HG02973 (cell line): ENCODE data around the gene SMOC2.

Source experiments
- ATAC-seq: cut with Tn5 transposase; IDR thresholded peaks from one replicate; pipeline ENCODE4 v1.9.1; 2021; ENCODE audit warnings: moderate library complexity; ENCODE audit not compliant: unreplicated experiment

Gene SMOC2

GRCh38 chr6:168515376-168515775, 74.4 kb downstream of the SMOC2 start:
- ATAC-seq = no peak

DNA sequence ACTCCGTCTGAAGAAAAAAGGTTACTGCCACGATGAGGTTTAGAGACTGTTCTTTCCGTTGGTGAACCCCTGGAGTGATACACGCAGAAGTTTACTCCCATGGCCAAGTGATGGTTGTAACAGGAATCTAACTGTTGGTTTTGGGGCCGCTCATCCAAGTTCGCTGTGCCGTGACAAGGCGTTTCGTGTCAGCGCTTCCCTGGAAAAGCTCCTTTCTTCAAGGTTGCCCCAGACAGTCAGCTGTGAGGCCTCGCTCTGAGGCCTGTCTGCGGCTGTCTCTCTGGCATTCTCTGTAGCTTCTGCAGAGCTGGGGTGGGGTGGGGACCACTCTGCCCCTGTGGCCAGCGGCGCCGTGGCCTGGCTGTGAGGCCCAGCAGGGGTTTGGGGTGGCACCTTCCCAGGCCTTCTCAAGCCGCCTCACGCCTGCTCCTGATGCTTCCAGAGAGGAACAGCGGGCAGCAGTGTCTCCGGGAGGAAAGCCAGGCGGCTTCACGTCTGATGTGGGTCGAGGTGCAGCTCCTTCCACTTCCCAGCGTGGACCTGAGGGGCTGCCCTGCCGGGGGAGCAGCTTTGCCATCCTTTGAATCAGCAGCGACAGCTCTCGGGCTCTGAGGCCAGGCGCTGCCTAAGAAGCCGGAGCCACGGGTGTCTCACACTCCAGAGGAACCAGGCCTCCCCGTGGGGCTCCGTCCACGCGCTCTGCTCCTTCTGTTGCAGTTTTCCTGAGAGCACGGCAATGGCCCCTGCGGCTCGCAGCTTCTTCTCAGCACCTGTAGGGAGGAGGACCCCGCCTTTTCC, 76.2 kb downstream of the SMOC2 start:
- no peak for ATAC-seq

GRCh38 chr6:168517742-168518347, 76.9 kb downstream of the SMOC2 start:
- no peak for ATAC-seq

- ATAC-seq = no peak
Observed at GRCh38 chr6:168518348-168518745, 77.4 kb downstream of the SMOC2 start.

GRCh38 chr6:168518867-168519266, 77.9 kb downstream of the SMOC2 start:
- ATAC-seq = no peak

DNA sequence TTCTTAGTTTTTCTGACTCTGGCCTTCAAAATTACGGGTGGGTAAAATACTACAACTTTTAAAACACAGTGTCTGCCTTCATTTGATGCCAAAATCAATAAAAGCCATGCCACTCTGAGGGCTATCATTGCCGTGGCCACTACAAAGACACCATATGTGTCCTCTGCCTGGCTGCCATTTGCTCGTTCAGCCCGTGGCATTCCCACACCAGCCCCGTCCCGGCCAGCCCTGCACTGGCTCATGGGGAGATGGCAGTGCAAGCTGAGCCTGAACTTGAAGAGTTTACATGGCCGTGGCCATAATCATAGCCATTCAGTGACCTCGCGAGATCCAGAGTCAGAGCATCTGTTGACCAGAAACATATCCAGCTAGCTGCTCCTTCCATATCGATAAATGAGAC, 79.2 kb downstream of the SMOC2 start:
- no peak for ATAC-seq

GRCh38 chr6:168524571-168525001, 83.6 kb downstream of the SMOC2 start:
- ATAC-seq = no peak

DNA sequence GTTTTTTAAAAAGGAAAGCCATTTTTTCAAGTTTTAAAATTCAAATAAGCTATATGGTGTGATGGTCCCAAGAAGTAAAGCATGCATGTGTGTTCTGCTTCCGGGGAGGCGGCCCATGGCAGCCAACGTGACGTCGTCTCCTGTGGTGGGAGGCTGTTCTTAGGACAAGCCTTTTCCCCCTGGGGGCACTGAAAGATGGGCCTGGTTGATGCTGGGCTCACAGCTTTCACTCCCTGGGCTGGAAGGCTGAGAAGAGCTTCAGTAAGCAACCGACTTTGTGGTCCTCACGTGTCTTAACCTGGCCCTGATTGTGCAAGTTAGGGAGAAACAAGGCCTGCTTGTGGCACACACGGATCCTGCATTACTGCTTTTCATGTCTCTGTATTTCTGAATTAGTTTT, 84.1 kb downstream of the SMOC2 start:
- ATAC-seq = no peak

DNA sequence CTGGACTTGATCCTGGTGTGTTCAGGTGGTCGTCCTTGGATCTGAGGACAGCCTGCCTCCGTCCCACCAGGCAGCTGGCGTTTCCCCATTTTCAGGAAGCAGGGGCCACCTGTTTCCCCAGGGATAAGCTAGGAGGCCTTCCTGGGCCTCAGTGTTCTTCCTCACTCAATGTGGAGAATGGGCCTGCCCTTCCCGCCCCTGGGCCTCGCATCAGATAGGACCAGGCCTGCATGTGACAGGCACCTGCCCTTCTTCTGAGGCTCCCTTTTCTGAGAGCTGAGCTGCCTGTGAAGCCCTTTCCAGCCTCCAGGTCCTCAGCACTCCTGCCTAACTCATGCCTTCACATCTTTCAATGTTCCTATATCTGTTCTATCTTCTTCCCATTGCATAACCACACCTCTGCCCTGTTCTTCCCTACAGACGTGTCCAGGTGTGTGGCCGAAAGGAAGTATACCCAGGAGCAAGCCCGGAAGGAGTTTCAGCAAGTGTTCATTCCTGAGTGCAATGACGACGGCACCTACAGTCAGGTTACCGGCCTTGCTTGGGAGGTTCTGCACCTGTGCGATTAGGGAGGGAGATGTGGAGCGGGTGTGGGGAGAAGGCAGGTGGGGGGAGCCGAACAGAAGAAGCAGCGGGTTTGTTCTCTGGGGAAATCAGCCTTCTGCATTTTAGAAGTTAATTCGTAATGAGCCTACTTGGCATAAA, 85.1 kb downstream of the SMOC2 start:
- ATAC-seq = no peak

- ATAC-seq = no peak
Observed at GRCh38 chr6:168526841-168527281, 85.9 kb downstream of the SMOC2 start.

DNA sequence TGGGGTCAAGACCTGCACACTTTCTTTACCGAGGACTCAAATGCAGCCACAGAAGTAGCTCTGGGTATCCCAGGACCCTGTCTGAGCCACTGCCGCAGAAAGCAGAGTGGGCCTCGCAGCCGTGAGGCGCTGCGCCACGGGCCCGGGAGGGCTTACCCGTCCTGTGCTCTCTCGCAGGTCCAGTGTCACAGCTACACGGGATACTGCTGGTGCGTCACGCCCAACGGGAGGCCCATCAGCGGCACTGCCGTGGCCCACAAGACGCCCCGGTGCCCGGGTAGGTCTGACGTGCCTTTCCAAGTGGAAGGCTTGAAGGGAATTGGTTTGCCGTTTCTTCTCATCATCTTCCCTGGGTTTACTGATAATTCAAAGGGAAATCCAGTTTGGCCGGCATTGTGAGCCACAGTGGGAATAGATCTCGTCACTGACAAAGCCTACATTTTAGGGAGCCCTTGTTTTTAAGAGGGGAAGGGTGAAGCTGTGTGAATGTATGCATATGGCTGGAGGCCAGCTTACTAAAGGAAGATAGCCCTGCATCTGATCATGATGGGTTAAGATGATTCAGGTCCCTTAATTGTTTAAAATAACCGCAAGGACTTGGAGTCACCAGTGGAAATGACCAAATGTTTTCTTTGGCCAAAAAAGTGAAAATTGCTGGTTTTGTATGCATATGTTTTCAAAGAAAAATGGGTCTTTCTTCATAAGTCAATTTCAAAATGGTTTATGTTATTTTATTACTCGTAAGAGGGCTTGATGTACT, 86.6 kb downstream of the SMOC2 start:
- ATAC-seq = no peak

GRCh38 chr6:168528474-168529095, 87.6 kb downstream of the SMOC2 start:
- no peak for ATAC-seq

GRCh38 chr6:168529214-168529613, 88.2 kb downstream of the SMOC2 start:
- no peak for ATAC-seq

GRCh38 chr6:168530653-168531071, 89.7 kb downstream of the SMOC2 start:
- ATAC-seq = no peak

GRCh38 chr6:168532070-168532469, 91.1 kb downstream of the SMOC2 start:
- no peak for ATAC-seq

GRCh38 chr6:168533414-168533813, 92.4 kb downstream of the SMOC2 start:
- ATAC-seq = no peak

DNA sequence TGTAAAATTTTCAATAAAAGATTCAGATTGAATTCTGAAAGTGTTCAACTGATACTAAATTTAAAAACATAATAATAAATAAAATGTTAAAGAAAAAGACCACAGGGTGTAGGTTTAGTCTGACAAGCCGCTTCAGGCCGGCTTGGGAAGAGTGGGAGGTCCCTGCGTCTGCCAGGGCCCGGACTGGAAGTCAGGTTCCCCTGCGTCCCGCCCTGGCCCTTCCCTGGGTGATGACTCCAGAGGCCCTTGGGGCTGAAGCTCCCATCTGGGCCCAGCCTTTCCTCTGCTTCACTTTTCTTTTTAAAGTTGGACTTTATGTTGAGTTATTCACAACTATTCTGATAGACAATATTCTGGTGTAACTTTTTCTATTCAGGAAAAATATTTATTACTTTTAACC, 93.3 kb downstream of the SMOC2 start:
- no peak for ATAC-seq

DNA sequence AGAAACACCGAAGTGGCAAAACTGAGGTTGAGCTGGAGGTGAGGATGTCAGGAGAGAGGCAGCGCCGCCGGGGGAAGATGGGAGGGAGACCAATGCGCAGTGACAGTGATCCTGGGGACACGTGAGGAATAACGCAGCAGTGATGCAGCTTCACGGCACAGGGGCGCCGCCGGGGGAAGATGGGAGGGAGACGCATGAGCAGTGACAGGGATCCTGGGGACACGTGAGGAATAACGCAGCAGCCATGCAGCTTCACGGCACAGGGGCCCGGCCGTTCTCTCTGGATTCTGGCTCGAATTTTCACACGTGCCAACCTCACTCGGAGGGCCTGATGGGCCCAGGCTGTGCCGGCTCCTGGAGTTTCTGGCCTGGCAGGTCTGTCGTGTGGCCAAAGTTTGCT, 94.7 kb downstream of the SMOC2 start:
- no peak for ATAC-seq

DNA sequence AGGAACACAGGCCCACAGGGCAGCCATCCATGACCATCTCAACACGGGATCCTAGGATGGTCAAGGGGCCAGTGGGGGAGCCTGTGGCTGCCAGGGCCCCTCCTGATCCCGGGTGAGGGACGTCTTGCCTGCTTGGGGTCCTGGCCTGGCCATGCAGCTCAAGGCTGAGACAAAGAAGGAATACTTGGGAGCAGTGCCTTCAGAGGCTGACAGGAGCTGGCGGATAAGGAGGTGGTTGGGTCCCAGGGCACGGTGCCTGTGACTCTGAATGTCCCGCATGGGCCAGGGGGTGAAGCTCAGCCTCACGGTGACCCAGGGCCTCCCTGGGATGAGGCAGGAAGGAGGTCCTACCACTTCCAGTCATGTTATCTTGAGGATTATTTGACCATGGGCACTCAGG, 95.2 kb downstream of the SMOC2 start:
- ATAC-seq = no peak

DNA sequence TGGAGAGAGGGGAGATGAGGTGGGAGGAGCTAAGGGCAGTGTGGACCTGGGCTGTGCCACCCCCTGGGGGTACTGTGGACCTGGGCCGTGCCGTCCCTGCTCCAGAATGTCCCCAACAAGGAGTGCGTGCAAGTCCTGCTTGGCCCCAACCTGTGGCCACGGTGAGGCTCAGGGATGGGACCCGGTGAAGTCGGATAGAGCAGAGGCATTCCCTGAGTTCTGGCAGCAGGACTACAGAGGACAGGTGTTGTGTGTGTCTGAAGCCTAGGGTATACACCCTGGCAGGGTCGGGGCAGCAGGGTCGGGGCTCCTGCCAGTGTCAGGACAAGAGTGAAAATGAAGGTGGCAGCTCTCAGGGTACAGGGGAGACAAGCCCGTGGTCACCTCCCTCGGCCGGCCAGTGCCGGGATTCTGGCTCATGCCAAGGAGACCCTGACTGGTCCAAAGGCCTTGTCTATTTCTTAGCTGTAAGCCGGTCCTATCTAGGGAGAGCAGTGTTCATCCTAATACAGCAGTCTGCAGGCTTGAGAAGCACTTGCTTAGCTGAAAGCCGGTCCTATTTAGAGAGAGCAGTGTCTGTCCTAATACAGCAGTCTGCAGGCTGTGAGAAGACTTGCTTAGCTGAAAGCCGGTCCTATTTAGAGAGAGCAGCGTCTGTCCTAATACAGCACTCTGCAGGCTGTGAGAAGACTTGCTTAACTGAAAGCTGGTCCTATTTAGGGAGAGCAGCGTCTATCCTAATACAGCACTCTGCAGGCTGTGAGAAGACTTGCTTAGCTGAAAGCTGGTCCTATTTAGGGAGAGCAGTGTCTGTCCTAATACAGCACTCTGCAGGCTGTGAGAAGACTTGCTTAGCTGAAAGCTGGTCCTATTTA, 95.9 kb downstream of the SMOC2 start:
- no peak for ATAC-seq
